Measurements from ENCODE around the gene FAM83G.

DNA sequence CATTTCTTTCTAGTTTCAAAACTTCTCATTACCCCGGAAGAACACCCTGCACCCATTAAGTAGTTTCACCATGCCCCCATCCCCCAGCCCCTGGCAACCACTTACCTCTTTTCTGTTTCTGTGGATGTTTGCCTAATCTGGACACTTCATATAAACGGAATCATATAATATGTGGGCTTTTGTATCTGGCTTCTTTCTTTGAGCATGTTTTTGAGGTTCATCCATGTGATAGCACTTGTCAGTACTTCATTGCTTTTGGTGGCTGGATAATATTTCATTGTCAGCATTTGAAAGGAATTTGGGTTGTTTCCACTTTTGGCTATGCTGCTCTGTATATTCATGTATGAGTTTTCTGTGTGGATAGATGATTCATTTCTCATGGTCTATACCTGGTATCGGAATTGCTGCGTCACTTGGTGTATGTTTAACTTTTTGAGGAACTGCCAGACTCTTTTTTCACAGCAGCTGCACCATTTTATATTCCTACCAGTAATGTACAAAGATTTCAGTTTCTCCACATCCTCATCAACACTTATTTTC is 82.6 kb downstream of the FAM83G start:
- TF ChIP-seq, protein P1, sequence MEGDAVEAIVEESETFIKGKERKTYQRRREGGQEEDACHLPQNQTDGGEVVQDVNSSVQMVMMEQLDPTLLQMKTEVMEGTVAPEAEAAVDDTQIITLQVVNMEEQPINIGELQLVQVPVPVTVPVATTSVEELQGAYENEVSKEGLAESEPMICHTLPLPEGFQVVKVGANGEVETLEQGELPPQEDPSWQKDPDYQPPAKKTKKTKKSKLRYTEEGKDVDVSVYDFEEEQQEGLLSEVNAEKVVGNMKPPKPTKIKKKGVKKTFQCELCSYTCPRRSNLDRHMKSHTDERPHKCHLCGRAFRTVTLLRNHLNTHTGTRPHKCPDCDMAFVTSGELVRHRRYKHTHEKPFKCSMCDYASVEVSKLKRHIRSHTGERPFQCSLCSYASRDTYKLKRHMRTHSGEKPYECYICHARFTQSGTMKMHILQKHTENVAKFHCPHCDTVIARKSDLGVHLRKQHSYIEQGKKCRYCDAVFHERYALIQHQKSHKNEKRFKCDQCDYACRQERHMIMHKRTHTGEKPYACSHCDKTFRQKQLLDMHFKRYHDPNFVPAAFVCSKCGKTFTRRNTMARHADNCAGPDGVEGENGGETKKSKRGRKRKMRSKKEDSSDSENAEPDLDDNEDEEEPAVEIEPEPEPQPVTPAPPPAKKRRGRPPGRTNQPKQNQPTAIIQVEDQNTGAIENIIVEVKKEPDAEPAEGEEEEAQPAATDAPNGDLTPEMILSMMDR (IDR thresholded peaks at IDR 0.05): no peak
- no peak for TF ChIP-seq POLR2A (IDR thresholded peaks at IDR 0.05)
